HG02943 (cell line): ENCODE results near the gene LAMC3.
"Not testable (repeated sequence)": the region's sequence is repeated elsewhere in the genome, so short reads cannot be mapped to it uniquely, and the experiment has no call there.

Experiments used
- ATAC-seq: cut with Tn5 transposase; IDR thresholded peaks from one replicate; pipeline ENCODE4 v1.9.1; 2021; ENCODE audit warnings: mild to moderate bottlenecking, low read depth, moderate library complexity; ENCODE audit not compliant: unreplicated experiment

LAMC3 gene

DNA sequence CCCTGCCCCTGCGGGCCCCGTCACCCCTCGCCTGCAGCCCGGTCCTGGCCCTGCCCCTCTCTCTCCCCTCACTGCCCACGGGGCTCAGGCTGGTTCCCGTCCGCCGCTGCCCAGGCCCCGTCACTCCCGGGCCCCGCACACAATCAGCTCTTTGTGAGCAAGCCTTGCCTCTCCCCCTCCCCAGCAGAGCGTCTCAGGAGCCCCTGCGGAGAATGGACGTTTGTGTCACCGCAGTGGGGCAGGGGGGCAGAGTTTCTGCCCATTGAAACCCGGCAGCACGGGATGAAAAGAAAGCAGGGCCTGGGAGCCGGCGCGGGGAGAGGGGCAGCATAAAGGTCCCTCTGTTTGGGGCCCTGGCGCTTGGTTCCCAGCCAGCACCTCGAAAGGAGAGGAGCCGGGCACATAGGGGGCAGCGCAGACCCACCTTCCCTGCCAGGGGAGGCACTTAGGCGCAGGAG lies 102.9 kb downstream of the LAMC3 start:
- no peak for ATAC-seq

DNA sequence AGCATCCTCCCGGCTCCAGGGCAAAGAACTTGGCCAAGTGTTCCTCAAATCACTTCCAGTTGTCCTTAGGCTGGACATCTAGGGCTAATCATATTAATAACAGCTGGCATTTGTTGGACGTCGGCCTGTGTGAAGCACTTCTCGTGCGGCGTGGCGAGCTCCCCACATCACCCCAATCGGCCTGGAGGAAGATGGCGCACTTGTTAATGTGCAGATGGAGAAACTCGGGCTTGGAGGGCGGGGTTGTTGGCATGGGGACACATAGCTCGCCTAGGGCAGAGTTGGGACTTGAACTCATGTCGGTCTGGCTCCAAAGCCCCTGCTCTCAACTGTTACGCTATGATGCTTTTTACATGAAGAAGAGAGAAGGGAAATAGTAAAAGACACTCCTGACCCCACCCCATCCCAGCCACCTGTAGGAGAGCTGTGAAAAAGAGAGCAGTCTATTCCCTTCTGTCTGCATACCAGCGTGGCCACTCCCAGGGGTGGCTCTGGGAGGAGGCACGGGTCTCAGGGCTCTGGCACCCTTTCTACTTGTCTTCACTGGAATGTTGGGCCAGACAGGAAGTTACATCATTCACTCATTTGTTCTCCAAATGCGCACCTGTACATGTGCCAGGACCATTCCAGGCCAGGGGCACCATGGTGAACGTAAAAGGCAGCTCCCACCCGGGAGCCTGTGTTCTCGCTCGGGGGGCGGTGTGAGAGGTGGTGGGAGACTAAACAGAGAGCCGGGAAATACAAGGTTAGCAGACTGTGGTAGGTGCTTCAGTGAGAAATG lies 103.6 kb downstream of the LAMC3 start:
- ATAC-seq = no peak

DNA sequence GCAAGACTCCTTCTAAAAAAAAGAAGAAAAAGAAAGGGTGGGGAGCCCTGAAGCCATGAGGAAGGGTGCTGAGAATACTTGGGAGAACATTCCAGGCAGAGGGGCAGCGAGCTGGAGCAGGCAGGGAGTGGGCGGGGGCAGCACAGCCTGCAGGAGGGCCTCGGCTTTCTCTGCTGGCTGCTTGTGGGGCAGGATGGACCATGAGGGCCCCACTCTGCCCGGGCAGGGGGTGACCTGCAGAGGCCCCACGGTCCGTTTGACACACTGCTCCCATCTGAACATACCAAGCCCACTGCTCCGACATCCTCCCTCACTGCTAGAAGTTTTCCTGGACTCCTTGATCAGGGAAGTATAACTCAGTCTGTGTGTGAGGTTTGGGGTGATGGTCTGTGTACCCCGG lies 104.7 kb downstream of the LAMC3 start:
- no peak for ATAC-seq

DNA sequence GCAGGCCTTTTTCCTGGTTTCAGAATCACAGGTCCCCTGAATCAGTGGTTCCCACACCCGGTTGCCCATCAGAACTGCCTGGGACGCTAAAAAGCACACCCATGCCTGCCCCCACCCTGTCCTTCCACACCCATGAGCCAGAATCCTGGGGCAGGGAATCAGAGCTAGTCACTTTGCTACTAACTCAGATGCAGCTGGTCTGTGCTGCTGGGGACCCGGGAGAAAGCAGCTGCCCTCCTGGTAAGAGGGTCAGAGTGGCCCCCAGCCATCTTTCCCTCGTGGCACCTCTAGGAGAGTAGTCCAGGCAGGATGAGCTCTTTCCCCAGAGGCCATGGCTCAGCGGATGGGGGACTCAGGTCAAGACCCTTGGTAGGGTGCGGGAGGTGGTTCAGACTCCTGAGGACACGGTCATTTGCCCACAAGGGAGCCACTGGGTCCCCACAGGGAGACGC lies 105.1 kb downstream of the LAMC3 start:
- no peak for ATAC-seq

DNA sequence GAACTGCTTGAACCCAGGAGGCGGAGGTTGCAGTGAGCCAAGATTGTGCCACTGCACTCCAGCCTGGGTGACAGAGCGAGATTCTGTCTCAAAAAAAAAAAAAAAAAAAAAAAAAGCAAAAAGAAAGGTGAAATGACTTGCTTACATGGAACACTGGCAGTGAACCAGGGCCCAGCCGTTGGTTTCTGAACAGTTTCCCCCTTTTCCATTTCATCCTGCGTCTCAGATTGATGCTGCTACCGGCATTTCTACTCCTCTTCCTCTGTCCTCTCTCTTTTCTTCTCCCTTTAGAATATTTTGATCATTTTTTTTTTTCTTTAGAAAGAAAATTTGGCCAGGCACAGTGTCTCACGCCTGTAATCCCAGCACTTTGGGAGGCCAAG lies 106.4 kb downstream of the LAMC3 start:
- not testable (repeated sequence) for ATAC-seq

DNA sequence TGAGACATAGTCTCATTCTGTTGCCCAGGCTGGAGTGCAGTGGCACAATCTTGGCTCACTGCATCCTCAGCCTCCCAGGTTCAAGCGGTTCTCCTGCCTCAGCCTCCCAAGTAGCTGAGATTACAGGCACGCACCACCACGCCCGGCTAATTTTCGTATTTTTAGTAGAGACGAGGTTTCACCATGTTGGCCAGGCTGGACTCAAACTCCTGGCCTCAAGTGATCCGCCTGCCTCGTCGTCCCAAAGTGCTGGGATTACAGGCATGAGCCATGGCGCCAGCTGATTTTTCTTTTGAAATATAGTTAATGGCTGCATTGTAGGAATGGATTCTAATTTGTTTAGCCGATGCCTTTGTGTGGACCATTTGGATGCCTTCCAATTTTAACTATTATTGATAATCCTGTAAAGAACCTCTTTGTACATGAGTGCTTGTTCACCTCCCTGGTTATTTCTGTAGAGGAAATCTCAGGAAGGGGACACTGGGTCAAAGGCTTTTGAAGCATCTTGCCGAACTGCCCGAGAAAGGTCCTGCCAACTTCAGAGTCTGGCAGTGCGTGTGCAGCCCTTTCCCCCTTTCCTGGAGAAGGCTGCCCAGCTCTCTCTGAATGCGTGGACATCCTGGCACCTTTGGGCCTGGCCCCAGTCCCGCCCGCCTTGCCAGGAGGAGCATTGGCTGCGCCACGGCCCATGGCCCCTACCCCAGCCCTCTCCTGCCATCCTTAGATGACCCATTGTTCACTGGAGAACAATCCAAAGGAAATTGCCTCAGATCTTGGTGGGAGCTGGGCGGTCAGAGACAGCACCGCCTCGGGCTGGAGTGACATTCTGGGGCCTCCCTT lies 107.5 kb downstream of the LAMC3 start:
- ATAC-seq = no peak

DNA sequence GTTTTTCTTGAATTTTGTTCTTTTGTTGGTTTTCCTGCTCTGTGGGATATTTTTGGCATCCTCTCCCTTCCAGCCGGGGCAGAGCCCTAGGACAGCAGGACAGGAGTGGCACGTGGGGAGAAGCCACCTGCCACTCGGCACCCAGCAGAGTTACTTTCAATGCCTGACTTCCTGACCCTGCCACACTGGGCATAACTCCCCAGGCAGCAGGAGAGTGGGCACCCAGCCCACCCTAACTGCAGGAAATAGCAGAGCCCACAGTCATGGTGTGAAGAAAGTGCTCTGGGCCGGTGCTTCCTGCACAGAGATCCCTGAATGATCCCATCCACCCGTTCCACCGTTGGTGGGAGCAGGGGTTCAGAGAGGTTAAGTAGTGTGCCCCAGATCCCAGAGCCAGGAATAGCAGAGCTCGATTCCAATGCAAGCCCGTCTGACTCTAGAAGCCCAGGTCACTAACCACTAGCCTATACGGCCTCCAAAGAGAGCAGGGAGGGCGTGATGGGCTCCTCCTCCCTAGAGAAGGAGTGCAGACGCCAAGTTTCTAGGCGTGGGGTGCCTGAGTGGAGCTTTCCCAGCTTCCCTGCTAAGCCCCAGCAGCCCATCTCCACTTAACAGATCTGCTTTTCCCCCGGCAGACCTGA lies 108.3 kb downstream of the LAMC3 start:
- ATAC-seq = no peak

DNA sequence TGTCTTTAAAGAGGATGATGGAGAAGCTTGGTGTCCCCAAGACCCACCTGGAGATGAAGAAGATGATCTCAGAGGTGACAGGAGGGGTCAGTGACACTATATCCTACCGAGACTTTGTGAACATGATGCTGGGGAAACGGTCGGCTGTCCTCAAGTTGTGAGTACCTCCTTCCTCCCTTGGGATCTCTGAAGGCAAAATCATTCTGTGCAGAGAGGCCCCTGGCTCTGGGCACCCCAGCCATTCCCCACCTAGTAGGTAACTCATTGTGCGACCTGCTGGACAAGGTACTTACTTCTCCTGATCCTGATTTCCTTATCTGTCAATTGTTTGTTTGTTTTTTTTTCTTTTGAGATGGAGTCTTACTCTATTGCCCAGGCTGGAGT lies 108.8 kb downstream of the LAMC3 start:
- ATAC-seq = no peak

DNA sequence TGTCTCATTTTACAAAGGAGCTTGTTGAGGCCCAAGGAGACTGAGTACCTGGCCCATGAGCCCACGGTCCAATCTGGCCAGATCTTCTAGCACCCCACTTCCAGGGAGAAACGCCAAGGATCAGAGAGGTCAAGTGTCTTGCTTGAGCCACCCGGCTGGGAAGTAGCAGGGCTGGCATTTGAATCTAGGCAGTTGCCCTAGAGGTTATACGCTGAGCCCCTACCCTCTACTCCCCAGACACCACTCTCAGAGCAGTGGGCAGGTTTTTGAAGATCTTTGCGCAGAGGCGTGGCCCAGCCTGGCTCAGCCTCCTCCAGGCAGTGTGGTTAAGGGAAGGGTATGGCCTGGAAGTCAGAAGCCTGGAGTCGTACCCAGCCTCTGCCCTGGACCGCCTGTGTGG lies 110.6 kb downstream of the LAMC3 start:
- no peak for ATAC-seq

DNA sequence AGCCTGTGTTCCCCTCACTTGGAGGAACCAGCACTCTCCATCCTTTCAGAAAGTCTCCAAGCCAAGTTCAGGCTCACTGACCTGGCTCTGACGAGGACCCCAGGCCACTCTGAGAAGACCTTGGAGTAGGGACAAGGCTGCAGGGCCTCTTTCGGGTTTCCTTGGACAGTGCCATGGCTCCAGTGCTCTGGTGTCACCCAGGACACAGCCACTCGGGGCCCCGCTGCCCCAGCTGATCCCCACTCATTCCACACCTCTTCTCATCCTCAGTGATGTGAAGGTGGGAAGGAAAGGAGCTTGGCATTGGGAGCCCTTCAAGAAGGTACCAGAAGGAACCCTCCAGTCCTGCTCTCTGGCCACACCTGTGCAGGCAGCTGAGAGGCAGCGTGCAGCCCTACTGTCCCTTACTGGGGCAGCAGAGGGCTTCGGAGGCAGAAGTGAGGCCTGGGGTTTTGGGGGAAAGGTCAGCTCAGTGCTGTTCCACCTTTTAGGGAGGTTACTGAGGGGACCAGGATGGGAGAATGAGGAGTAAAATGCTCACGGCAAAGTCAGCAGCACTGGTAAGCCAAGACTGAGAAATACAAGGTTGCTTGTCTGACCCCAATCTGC lies 111.8 kb downstream of the LAMC3 start:
- no peak for ATAC-seq

DNA sequence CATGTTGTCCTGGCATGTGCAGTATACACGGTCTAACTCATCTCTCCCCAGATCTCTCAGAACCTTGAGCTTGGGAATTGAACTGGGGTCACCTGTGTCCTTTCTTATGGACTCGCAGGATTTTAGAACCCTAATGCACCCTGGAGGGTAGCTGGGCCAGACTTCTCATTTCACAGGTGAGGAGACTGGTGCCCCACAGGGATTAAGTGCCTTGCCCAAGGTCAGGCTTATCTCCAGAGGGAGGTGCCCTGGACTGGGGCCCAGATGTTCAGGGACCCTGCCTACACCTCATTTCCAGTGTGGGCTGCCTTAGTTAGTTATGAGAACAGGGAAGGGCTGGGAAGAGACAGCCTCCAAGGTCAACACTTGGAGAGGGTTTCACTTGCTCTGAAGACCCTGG lies 112.4 kb downstream of the LAMC3 start:
- no peak for ATAC-seq

DNA sequence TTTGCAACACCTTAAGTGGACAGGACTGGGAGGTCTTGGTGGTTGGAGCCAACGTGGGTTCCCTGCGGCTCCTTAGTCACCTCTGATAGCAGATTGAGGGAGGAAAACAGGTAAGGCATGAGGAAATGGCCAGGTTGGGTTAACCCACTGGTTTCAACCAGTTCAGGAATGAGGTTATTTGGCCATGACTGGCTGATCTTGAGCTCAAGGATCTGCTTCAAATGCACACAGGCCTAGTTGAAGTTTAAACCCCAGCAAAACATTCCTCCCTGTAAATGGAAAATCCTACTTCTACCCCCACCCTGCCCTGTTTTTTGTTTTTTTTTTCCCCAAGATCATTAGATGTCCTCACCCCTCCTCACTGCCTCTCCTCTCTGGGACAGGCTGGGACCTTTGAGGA lies 113.2 kb downstream of the LAMC3 start:
- ATAC-seq = no peak

DNA sequence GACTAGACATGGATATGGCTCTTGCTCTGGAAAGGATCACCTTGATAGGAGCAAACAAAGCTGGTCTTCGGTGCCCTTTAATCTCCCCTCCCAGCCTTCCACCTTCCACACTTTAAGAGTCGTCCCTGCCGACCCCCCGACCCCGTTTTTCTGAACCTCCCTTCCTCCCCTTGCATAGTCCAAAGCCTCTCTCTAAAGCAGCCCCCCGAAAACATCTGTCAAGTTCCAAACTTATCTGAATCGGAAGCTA lies 116.0 kb downstream of the LAMC3 start:
- ATAC-seq = no peak

DNA sequence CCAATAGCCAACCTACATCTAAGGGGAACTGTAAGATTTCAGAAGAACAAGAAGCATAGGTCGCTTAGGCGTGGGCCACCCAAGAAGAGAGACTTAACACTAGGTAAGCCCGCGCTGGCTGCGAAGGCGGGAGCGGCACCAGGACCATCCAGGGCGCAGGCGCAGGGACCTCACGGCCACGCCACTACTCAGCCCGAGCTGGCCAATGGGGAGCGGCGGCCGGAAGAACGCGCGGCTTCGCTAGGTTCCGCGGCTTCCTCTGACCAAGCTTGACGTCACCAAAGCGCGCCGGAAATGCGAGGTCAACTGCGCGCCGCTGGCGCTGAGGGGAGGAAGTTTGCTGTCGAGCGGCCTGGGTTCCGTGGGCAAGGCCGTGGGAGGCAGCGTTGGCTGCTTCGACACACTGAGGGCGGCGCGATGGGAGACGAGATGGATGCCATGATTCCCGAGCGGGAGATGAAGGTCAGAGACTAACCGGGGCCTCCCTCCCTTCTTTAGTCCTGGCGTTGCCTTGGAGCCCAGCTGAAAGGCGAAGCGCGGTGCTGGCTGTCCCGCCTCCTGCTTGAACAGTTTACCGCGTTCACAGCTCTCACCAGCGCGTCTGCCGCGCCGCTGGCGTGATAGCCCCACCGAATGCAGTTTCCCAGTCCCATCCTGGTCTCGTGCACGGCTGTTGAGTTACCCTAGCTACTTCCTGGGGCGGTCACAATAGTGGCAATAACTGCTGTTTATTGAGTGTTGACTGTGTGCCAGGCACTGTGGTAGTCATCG lies 116.5 kb downstream of the LAMC3 start, which contains the start of gene NUP214:
NUP214 (plus strand) TSS at position 299 of the 771 bp plus-strand sequence; CDS start at position 418, 119 bp downstream.
- ATAC-seq = peak; percentile 97

DNA sequence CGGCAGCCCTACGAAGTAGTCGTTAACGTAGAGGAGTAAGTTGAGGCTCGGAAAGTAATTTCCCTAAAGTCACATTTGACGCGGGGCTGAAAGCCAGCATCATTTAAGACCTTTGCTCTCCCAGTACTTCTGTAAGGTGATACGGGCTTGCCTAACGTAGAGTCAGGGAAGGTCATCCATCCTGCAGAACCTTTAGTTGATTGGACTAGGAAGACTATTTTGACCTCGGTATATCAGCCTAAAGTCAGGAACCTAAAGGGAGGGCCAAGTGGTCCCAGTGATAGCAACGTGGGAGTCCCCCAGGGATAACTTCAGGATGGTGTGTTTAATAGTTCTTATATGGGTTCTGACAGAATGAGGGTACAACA lies 117.1 kb downstream of the LAMC3 start:
- no peak for ATAC-seq

DNA sequence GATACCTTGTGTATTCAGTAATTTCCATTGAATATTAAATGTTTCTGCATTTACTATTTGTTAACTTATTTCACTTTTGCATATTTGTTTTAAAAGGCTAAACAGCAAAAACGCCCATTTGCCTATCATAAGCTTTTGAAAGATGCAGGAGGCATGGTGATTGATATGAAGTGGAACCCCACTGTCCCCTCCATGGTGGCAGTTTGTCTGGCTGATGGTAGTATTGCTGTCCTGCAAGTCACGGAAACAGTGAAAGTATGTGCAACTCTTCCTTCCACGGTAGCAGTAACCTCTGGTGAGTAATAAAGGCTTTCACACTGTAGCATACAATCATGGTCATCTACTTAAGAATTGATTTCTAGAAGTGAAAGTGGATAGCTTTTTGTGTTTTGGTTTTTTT lies 120.2 kb downstream of the LAMC3 start:
- no peak for ATAC-seq

DNA sequence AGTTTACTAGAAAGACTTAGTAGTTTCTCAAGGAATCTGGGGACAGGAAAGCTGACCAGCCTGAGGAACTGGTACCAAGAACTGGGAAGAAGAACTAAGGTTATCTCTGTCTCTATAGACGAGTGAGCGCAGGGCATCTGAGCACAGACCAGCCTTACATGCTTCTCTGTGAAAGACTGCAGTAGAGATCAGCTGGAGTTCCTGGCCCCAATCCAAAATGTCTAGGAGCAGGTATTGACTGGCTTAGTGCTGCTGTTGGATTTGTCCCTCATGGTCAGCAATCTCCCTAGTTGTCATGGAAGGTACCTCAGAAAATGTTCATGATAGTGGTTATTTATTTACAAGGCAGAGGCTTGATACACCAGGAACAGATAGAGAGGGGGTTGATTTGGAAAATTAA lies 129.7 kb downstream of the LAMC3 start:
- ATAC-seq = no peak

DNA sequence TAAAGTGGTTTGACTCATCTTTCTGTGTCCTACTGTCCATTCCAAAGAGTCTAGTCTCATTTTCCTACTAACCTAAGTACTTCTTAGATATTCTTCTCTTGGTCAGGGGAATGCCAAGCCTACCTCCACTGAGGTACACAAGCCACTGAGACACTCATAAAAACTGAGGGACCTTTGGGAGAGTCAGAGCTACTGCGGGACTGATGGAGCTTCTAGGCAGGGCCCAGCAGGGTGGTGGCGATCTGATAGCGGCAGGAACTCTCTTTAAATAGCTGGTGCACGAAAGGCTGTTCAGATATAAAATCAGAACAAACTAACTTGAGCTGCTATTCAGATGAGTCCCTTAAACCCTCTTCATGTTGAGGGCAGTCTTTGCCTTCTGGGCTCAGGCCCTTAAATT lies 131.1 kb downstream of the LAMC3 start:
- ATAC-seq = no peak

DNA sequence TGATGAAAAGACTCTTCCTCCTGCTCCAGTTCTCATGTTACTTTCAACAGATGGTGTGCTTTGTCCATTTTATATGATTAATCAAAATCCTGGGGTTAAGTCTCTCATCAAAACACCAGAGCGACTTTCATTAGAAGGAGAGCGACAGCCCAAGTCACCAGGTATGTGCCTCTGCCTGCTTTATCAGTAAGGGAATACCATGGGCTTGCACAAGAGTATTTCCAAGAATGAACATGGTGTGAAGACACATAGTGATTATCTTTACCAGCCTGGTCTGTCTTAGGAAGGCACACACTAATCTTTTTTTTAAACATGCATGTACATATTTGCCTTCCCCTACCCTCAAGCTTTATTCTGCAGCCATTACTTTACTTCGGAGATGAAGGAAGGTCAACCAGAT lies 131.6 kb downstream of the LAMC3 start:
- ATAC-seq = no peak

DNA sequence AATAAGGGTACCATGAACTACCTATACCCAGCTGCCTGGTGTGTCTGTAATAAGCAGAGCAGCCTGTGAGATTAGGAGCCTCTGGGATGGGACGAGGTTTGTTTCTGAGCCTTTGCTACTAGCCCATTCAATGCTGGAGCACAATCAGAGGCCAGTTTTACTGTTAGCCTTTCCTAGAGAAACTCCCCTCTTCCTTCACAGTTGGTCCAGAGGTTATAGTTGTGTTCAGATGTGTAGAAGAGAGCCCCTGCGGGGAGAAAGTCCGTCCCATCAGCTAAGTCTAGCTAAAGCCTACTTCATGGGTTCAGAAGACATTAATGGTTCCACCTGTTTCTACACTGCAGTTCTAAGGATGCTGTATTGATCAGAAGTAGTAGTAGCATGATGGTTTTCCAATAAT lies 133.2 kb downstream of the LAMC3 start:
- no peak for ATAC-seq
